Right cardiac atrium (tissue), 5 donors: ENCODE measurements around the gene CELF4. TPM values are rescaled to one million over a fixed set of nuclear protein-coding genes. Genes with fewer than 3 reads are reported as not detected.

Source experiments
- ATAC-seq, 2 donors: fragments of 200-7000 bp; cut with Tn5 transposase; one replicate each; pipeline versions ENCODE4 v1.8.0 to v1.9.1; 2020; ENCODE audit warnings: moderate library complexity in 2 of 2, mild to moderate bottlenecking in 1 of 2
- DNase-seq, 3 donors: peaks; one replicate each; pipeline ENCODE4 v3.0.0-alpha.2; 2020
- H3K27ac ChIP-seq: one replicate; pipeline ENCODE4 v1.5.1; 2013; ENCODE audit warnings: mild to moderate bottlenecking, low read length, control low read depth, moderate library complexity
- H3K27me3 ChIP-seq: one replicate; pipeline ENCODE4 v1.6.1; 2013; ENCODE audit not compliant: control insufficient read depth, insufficient read depth
- H3K4me1 ChIP-seq: one replicate; pipeline ENCODE4 v1.6.1; 2013; ENCODE audit warnings: low read length; ENCODE audit not compliant: control insufficient read depth, insufficient read depth
- H3K4me3 ChIP-seq: one replicate; pipeline ENCODE4 v1.5.1; 2013; ENCODE audit warnings: low read length, control low read depth
- H3K9me3 ChIP-seq: one replicate; pipeline ENCODE4 v1.6.1; 2013; ENCODE audit warnings: low read length; ENCODE audit not compliant: control insufficient read depth
- WGBS: extraction: QIAGEN DNeasy Blood & Tissue Kit; methylation state at CpG from one replicate; pipeline ENCODE4 v1.1.7; 2013; 5-methylcytosine and 5-hydroxymethylcytosine counted together
- intact Hi-C, 4 donors: fragments of 100-400 bp; cut with DNase I; formaldehyde crosslinking; loops; one replicate each; pipeline versions ENCODE4 v1.11.0 to v1.14.0; 2022 to 2023
- polyA plus RNA-seq: library from polyadenylated mRNA; stranded (reverse); fragments of 200-250 nt; gene quantifications from one replicate; pipeline ENCODE4 v1.2.3, GENCODE V29; 2013
- total RNA-seq, 4 donors: library from RNA; stranded (reverse); fragmentation: NEBNext Ultra II Directional; extraction: Animal tissue kit (Norgen Biotek cat#: 25700); gene quantifications; one replicate each; pipeline ENCODE4 v1.2.1, GENCODE V29; 2021
- donor health status: healthy with polysubstance abuse.
- donor health status: DM: no; HTN: yes; CAD: no.
- donor health status: DM: no; HTN: no; CAD: no.
- donor health status: DM: no; HTN: yes; CAD: no; lungs with severe emphysema.
- donor health status: DM: yes; HTN: yes; CAD: no.

Gene CELF4
- total and polyA plus RNA-seq, 5 donors, result 0.79 to 1.4 (median 1.1) TPM

GRCh38 chr18:37287601-37288000, 278.0 kb downstream of the CELF4 start:
- H3K4me1 ChIP-seq, result peaks cover 3% of the 10 kb centered on the region

GRCh38 chr18:37286801-37287200, 278.8 kb downstream of the CELF4 start:
- Histone ChIP-seq H3K27ac (no peak overlapping the region), H3K27me3 (no peaks in the 10 kb centered on the region), H3K9me3 (no peaks in the 10 kb centered on the region), H3K4me3 (no peak overlapping the region), H3K4me1 (peaks cover 3% of the 10 kb centered on the region)
- ATAC-seq (no peak), DNase-seq (no peak)
- intact Hi-C loops, result no loop called here
- 90% methylated on average over 9 of the region's 9 CpGs for WGBS

More at GRCh38 chr18:37287601-37288000, 278.0 kb downstream of the CELF4 start:
- intact Hi-C loops, result no loop called here
- H3K4me3 ChIP-seq, result no peak overlapping the region
- DNase-seq (no peak), ATAC-seq (no peak)
- H3K9me3 ChIP-seq, result no peaks in the 10 kb centered on the region
- H3K27me3 ChIP-seq, result no peaks in the 10 kb centered on the region
- WGBS, result 25% methylated on average over 1 of the region's 1 CpG
- no peak overlapping the region for H3K27ac ChIP-seq

GRCh38 chr18:37285825-37286224, 279.8 kb downstream of the CELF4 start:
- ATAC-seq (no peak), DNase-seq (peak in 1 of 3 donors; percentile 3)
- Histone ChIP-seq H3K4me1 (peaks cover 3% of the 10 kb centered on the region), H3K27me3 (no peaks in the 10 kb centered on the region), H3K4me3 (no peak overlapping the region), H3K9me3 (no peaks in the 10 kb centered on the region), H3K27ac (no peak overlapping the region)
- intact Hi-C loops, result no loop called here
- WGBS, result 82% methylated on average over 12 of the region's 12 CpGs

DNA sequence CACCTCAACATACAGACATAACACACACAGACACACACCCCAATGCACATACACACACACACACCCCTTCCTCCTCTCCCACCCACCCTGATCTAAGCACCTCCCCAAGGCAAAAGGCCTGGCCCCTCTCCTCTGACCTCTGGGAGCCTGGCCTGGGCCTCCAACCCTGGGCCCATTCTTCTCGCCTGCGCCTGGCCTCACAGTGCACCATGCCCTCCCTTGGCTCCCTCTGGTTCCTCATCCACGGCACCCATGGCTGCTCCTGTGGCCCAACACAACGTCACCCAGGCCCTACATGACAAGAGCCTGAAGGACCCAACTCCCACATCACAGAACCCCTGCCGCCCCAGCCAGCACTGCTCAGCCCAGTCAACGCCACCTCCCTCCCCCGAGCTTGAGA, 281.3 kb downstream of the CELF4 start:
- Histone ChIP-seq H3K27me3 (no peaks in the 10 kb centered on the region), H3K9me3 (no peaks in the 10 kb centered on the region), H3K4me3 (no peak overlapping the region), H3K4me1 (peaks cover 3% of the 10 kb centered on the region), H3K27ac (no peak overlapping the region)
- 88% methylated on average over 7 of the region's 7 CpGs for WGBS
- intact Hi-C loops, result no loop called here
- DNase-seq (no peak), ATAC-seq (no peak)

- H3K27ac ChIP-seq, result no peak overlapping the region
- intact Hi-C loops, result no loop called here
- DNase-seq (peak in 1 of 3 donors; percentile 21), ATAC-seq (no peak)
- H3K4me1 ChIP-seq, result no peaks in the 10 kb centered on the region
- WGBS, result 53% methylated on average over 5 of the region's 5 CpGs
- no peaks in the 10 kb centered on the region for H3K27me3 ChIP-seq
- no peaks in the 10 kb centered on the region for H3K9me3 ChIP-seq
- no peak overlapping the region for H3K4me3 ChIP-seq
Measured at GRCh38 chr18:37282386-37283037, 283.1 kb downstream of the CELF4 start.

- ATAC-seq (no peak), DNase-seq (no peak)
- intact Hi-C loops, result no loop called here
- no peak overlapping the region for H3K27ac ChIP-seq
- no peaks in the 10 kb centered on the region for H3K9me3 ChIP-seq
- WGBS, result 62% methylated on average over 11 of the region's 11 CpGs
- no peaks in the 10 kb centered on the region for H3K27me3 ChIP-seq
- H3K4me3 ChIP-seq, result no peak overlapping the region
- H3K4me1 ChIP-seq, result no peaks in the 10 kb centered on the region
Measured at GRCh38 chr18:37280701-37281393, 284.8 kb downstream of the CELF4 start.

DNA sequence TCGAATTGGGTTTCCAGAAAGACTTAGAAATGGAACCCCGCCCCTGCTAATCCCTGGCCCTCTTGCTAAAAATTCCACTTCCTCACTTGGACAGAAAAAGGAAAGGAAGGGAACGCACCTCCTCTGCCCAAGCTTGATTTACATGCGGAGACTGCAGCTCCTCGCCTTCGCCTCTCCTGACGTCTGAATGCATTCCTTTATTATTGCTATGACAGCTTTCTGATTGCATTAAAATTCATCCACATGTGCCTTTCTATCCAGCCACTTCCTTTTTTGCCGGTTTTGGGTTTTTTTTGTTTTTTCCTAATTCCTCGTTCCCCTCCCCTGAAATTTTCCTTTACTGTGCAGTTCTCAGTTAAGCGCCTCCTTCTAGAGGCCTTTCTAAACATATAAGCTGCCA, 287.8 kb downstream of the CELF4 start:
- no peak for DNase-seq
- H3K4me3 ChIP-seq, result no peak overlapping the region
- no peak for ATAC-seq
- WGBS, result 60% methylated on average over 10 of the region's 10 CpGs
- H3K4me1 ChIP-seq, result no peaks in the 10 kb centered on the region
- H3K27ac ChIP-seq, result no peak overlapping the region
- no peaks in the 10 kb centered on the region for H3K9me3 ChIP-seq
- H3K27me3 ChIP-seq, result no peaks in the 10 kb centered on the region
- intact Hi-C loops, result no loop called here

- WGBS, result 81% methylated on average over 10 of the region's 10 CpGs
- no peak overlapping the region for H3K27ac ChIP-seq
- ATAC-seq (no peak), DNase-seq (no peak)
- intact Hi-C loops, result no loop called here
- no peaks in the 10 kb centered on the region for H3K9me3 ChIP-seq
- no peak overlapping the region for H3K4me3 ChIP-seq
- no peaks in the 10 kb centered on the region for H3K4me1 ChIP-seq
- no peaks in the 10 kb centered on the region for H3K27me3 ChIP-seq
Measured at GRCh38 chr18:37276111-37276890, 289.3 kb downstream of the CELF4 start.

GRCh38 chr18:37275237-37275741, 290.3 kb downstream of the CELF4 start:
- ATAC-seq, result no peak

GRCh38 chr18:37274309-37275236, 291.0 kb downstream of the CELF4 start:
- intact Hi-C loops, result no loop called here
- Histone ChIP-seq H3K4me3 (no peak overlapping the region), H3K27me3 (no peaks in the 10 kb centered on the region), H3K4me1 (no peaks in the 10 kb centered on the region), H3K9me3 (no peaks in the 10 kb centered on the region), H3K27ac (no peak overlapping the region)
- DNase-seq (no peak), ATAC-seq (no peak)
- 17% methylated on average over 82 of the region's 82 CpGs for WGBS

More at GRCh38 chr18:37275237-37275741, 290.3 kb downstream of the CELF4 start:
- H3K4me3 ChIP-seq, result no peak overlapping the region
- no peaks in the 10 kb centered on the region for H3K9me3 ChIP-seq
- no peak for DNase-seq
- no peaks in the 10 kb centered on the region for H3K4me1 ChIP-seq
- H3K27ac ChIP-seq, result no peak overlapping the region
- WGBS, result 17% methylated on average over 32 of the region's 32 CpGs
- intact Hi-C loops, result no loop called here
- H3K27me3 ChIP-seq, result no peaks in the 10 kb centered on the region
